CD14-positive monocyte (primary cell): Measurements from ENCODE around the gene CGB8. TPM values are rescaled to one million over a fixed set of nuclear protein-coding genes. Genes with fewer than 3 reads are reported as not detected.

Experiments
- DNase-seq, 3 donors: peaks; one replicate each; pipeline ENCODE4 v3.0.0-alpha.2; 2011 to 2022
- H2AFZ ChIP-seq: 2 replicates; pipeline ENCODE4 v1.6.0; 2012; ENCODE audit warnings: mild to moderate bottlenecking, low read depth, low read length, inconsistent platforms; ENCODE audit not compliant: insufficient read depth, poor library complexity, severe bottlenecking
- H3K27ac ChIP-seq, 2 donors: 1 replicate in 1 of 2; 2 replicates in 1 of 2; pipeline ENCODE4 v1.5.1; 2012 to 2013; ENCODE audit warnings: low read length in 2 of 2, control low read depth in 1 of 2, inconsistent platforms in 1 of 2, low read depth in 1 of 2, mild to moderate bottlenecking in 1 of 2
- H3K27me3 ChIP-seq, 2 donors: one replicate each; pipeline versions ENCODE4 v1.6.0 to v1.6.1; 2011 to 2013; ENCODE audit warnings: low read length in 2 of 2; ENCODE audit not compliant: control insufficient read depth in 2 of 2, insufficient read depth in 2 of 2
- H3K36me3 ChIP-seq, 2 donors: replicated peaks in 1 of 2; 1 replicate in 1 of 2; 2 replicates in 1 of 2; pipeline versions ENCODE4 v1.5.1 to v1.6.1; 2012 to 2013; ENCODE audit warnings: low read length in 2 of 2, control low read depth in 1 of 2, inconsistent platforms in 1 of 2, mild to moderate bottlenecking in 1 of 2; ENCODE audit not compliant: insufficient read depth in 2 of 2, control insufficient read depth in 1 of 2
- H3K4me1 ChIP-seq, 2 donors: 1 replicate in 1 of 2; 2 replicates in 1 of 2; pipeline versions ENCODE4 v1.5.1 to v1.6.1; 2012 to 2013; ENCODE audit warnings: low read length in 2 of 2, control low read depth in 1 of 2, inconsistent platforms in 1 of 2, mild to moderate bottlenecking in 1 of 2, moderate library complexity in 1 of 2; ENCODE audit not compliant: insufficient read depth in 2 of 2, control insufficient read depth in 1 of 2
- H3K4me2 ChIP-seq: replicated peaks from 2 replicates; pipeline ENCODE3; 2012; ENCODE audit warnings: low read length, moderate library complexity, mild to moderate bottlenecking; ENCODE audit not compliant: poor library complexity, severe bottlenecking; ENCODE audit errors: extremely low read depth
- H3K4me3 ChIP-seq, 3 experiments: fragments of 200-600 bp in 1 of 3; sonication (generic) in 1 of 3; replicated peaks in 1 of 3; 1 replicate in 2 of 3; 2 replicates in 1 of 3; pipeline ENCODE4 v1.5.1; 2011 to 2013; ENCODE audit warnings: low read length in 3 of 3, mild to moderate bottlenecking in 3 of 3, control low read depth in 2 of 3, low read depth in 2 of 3, inconsistent platforms in 1 of 3, moderate library complexity in 1 of 3
- H3K79me2 ChIP-seq: 2 replicates; pipeline ENCODE4 v1.6.0; 2012; ENCODE audit warnings: mild to moderate bottlenecking, control low read depth, inconsistent platforms, low read length, moderate library complexity; ENCODE audit not compliant: insufficient read depth
- H3K9ac ChIP-seq: 2 replicates; pipeline ENCODE4 v1.6.0; 2017; ENCODE audit warnings: low read length, mild to moderate bottlenecking; ENCODE audit not compliant: insufficient read depth, poor library complexity, severe bottlenecking
- H3K9me3 ChIP-seq, 2 donors: replicated peaks in 1 of 2; 1 replicate in 1 of 2; 2 replicates in 1 of 2; pipeline versions ENCODE4 v1.5.1 to v1.6.1; 2012 to 2013; ENCODE audit warnings: low read length in 2 of 2, control low read depth in 1 of 2; ENCODE audit not compliant: control insufficient read depth in 1 of 2, insufficient read depth in 1 of 2
- H4K20me1 ChIP-seq: 2 replicates; pipeline ENCODE4 v1.6.0; 2012; ENCODE audit warnings: mild to moderate bottlenecking, low read length, control low read depth, moderate library complexity; ENCODE audit not compliant: insufficient read depth
- H3K27ac Mint-ChIP-seq, 7 donors: one replicate each; pipeline ENCODE4 v1.8.0; 2020; ENCODE audit warnings: mild to moderate bottlenecking in 7 of 7, mixed read lengths in 7 of 7, moderate library complexity in 6 of 7, inconsistent platforms in 2 of 7
- H3K27me3 Mint-ChIP-seq, 3 donors: one replicate each; pipeline ENCODE4 v1.8.0; 2021 to 2022; ENCODE audit warnings: low read depth in 3 of 3, mild to moderate bottlenecking in 3 of 3, mixed read lengths in 3 of 3, moderate library complexity in 3 of 3, inconsistent platforms in 1 of 3
- H3K36me3 Mint-ChIP-seq, 2 donors: one replicate each; pipeline ENCODE4 v1.8.0; 2020; ENCODE audit warnings: mixed read lengths in 2 of 2, inconsistent platforms in 1 of 2, mild to moderate bottlenecking in 1 of 2
- H3K4me1 Mint-ChIP-seq: one replicate; pipeline ENCODE4 v1.8.0; 2020; ENCODE audit warnings: mild to moderate bottlenecking, mixed read lengths
- H3K4me3 Mint-ChIP-seq, 2 donors: one replicate each; pipeline ENCODE4 v1.8.0; 2020; ENCODE audit warnings: mild to moderate bottlenecking in 2 of 2, mixed read lengths in 2 of 2, moderate library complexity in 1 of 2
- H3K9me3 Mint-ChIP-seq, 7 donors: one replicate each; pipeline ENCODE4 v1.8.0; 2020 to 2022; ENCODE audit warnings: mixed read lengths in 7 of 7, mild to moderate bottlenecking in 6 of 7, moderate library complexity in 6 of 7, inconsistent platforms in 2 of 7
- WGBS: methylation state at CpG from one replicate; pipeline ENCODE4 v1.1.5; 2013; ENCODE audit warnings: missing lambda C conversion rate; ENCODE audit not compliant: insufficient coverage; 5-methylcytosine and 5-hydroxymethylcytosine counted together
- intact Hi-C, 2 donors: fragments of 100-400 bp; cut with micrococcal nuclease; formaldehyde crosslinking; loops; one replicate each; pipeline versions ENCODE4 v1.15.0 to v1.15.1; 2023
- polyA plus RNA-seq, 3 donors: library from polyadenylated mRNA; depleted of rRNA in 1 of 3; unstranded in 2 of 3; stranded (reverse) in 1 of 3; fragments of 300-500 nt in 2 of 3; fragments of >200 nt in 1 of 3; fragmentation: Illumina TruSeq in 2 of 3; gene quantifications; 1 replicate in 2 of 3; 2 replicates in 1 of 3; pipeline ENCODE4 v1.2.3, GENCODE V29; 2012 to 2021
- TF ChIP-seq, protein P1 (sequence below): fragments of 200-600 bp; IDR thresholded peaks from one replicate; pipeline ENCODE4 v1.8.0; 2022; ENCODE audit warnings: antibody characterized with exemption, mild to moderate bottlenecking

CGB8 gene
- polyA plus RNA-seq, 3 donors, result not detected

DNA sequence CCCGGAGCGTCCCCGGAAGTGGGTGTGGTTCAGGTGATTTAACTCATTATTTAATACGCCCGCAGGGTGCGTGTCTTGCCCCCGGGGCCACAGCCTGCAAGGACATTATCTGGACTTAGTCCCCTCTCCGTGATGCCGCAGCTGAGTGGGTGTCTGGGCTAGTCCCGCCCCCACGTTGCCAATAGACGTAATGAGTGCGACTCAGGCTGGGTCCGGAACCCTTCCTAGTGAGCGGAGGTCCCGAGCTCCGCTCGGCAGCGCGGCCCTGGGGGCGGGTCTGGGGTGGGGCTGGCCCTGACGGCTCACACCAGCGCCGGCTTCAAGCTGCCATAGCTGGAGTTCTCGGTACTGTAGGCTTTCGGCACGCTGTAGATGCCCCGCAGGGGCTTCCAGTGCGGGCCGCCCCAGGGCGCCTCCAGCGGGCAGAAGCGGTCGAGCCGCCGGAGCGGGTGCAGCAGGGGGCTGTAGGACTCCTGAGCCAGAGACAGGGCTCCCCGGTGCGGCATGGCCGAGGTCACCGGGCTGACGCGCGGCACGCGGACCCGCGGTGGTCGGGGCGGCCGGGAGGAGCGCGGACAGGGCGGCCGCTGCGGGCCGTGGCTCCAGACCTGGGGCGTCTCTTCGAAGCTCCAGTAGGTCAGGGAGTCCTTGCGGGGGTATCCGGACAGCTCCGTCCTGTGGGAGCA lies 31.1 kb downstream of the CGB8 start:
- Histone ChIP-seq H2AFZ (peak overlapping the region; percentile 78), H3K9me3 (no peaks in the 10 kb centered on the region), H3K27ac (no peak overlapping the region), H3K4me1 (peaks cover 24 to 29% of the 10 kb centered on the region in 2 donors), H3K9ac (peak overlapping the region; percentile 21), H3K4me2 (peak overlapping the region; percentile 79), H3K4me3 (peak overlapping the region; percentile 18 to 76 (median 50)), H4K20me1 (no peaks in the 10 kb centered on the region), H3K79me2 (no peaks in the 10 kb centered on the region), H3K27me3 (peaks cover 14 to 49% of the 10 kb centered on the region in 2 donors), H3K36me3 (peaks cover 23 to 25% of the 10 kb centered on the region in 2 donors)
- Mint-ChIP-seq H3K4me3 (peak overlapping the region; percentile 91 to 96), H3K27me3 (peaks cover 36 to 48% (median 48%) of the 10 kb centered on the region in 3 donors), H3K27ac (no peak overlapping the region), H3K36me3 (peaks cover 29 to 42% of the 10 kb centered on the region in 2 donors), H3K4me1 (peaks cover 29% of the 10 kb centered on the region), H3K9me3 (peaks cover 0 to 10% (median 5%) of the 10 kb centered on the region in 7 donors)
- DNase-seq, result peak in 2 of 3 donors; percentile 27 to 37
- WGBS, result under 1% methylated on average over 59 of the region's 62 CpGs
- intact Hi-C loops, result no loop called here
- TF ChIP-seq, protein P1, sequence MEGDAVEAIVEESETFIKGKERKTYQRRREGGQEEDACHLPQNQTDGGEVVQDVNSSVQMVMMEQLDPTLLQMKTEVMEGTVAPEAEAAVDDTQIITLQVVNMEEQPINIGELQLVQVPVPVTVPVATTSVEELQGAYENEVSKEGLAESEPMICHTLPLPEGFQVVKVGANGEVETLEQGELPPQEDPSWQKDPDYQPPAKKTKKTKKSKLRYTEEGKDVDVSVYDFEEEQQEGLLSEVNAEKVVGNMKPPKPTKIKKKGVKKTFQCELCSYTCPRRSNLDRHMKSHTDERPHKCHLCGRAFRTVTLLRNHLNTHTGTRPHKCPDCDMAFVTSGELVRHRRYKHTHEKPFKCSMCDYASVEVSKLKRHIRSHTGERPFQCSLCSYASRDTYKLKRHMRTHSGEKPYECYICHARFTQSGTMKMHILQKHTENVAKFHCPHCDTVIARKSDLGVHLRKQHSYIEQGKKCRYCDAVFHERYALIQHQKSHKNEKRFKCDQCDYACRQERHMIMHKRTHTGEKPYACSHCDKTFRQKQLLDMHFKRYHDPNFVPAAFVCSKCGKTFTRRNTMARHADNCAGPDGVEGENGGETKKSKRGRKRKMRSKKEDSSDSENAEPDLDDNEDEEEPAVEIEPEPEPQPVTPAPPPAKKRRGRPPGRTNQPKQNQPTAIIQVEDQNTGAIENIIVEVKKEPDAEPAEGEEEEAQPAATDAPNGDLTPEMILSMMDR, result peak; percentile 67

DNA sequence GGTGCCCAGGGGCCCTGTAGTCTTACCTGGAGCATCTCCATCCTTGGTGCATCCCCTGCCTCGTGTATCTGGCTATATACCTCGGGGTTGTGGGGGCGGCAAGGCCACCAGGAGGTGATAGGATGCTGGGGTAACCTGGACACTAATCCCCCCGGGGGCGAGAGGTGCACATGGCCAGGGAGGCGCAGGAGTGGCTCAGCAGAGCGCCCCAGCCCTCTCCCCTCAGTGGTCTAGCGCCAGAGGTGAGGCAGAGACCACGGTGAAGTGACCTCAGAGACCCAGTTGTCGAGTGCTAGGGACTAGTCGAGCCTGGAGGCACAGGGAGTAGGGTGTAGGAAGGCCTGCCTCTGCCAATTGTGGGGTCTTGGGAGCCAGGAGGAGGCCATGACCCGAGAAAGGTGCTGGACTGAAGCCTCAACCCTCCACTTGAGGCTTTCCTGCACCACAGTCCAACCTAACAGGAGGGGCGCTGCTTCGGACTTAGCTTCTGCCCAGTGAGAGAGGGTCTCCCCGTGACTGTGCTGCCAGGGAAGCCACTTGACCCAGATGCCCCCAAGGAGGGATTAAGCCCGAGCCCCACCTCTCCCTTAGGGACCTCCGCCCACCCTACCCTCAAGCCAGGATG lies 31.8 kb downstream of the CGB8 start, which contains the start of gene LHB:
LHB (minus strand) TSS at position 51 of the 625 bp plus-strand sequence; CDS start at position 41, 10 bp downstream.
- H3K4me1 ChIP-seq, result peaks cover 24 to 29% of the 10 kb centered on the region in 2 donors
- Mint-ChIP-seq H3K9me3 (peaks cover 0 to 10% (median 5%) of the 10 kb centered on the region in 7 donors), H3K4me3 (peak within 1 kb of the TSS; percentile 91 to 96), H3K36me3 (peaks cover 35 to 49% of the 10 kb centered on the region in 2 donors), H3K27ac (no peak within 1 kb of the TSS), H3K27me3 (peaks cover 35 to 48% (median 47%) of the 10 kb centered on the region in 3 donors), H3K4me1 (peaks cover 29% of the 10 kb centered on the region)
- no peaks in the 10 kb centered on the region for H3K79me2 ChIP-seq
- H3K27me3 ChIP-seq, result peaks cover 14 to 49% of the 10 kb centered on the region in 2 donors
- WGBS, result 68% methylated on average over 8 of the region's 17 CpGs
- H4K20me1 ChIP-seq, result no peaks in the 10 kb centered on the region
- peak within 1 kb of the TSS in 2 of 3 experiments; percentile 23 to 76 for H3K4me3 ChIP-seq
- H2AFZ ChIP-seq, result peak within 1 kb of the TSS; percentile 78
- TF ChIP-seq, protein P1, result no peak
- intact Hi-C loops, result no loop called here
- H3K9me3 ChIP-seq, result no peaks in the 10 kb centered on the region
- DNase-seq, result no peak
- peak within 1 kb of the TSS; percentile 21 for H3K9ac ChIP-seq
- H3K4me2 ChIP-seq, result peak within 1 kb of the TSS; percentile 79
- peaks cover 27 to 31% of the 10 kb centered on the region in 2 donors for H3K36me3 ChIP-seq
- no peak within 1 kb of the TSS for H3K27ac ChIP-seq
